B cell (primary cell): Measurements from ENCODE around the gene JUND. TPM values are rescaled to one million over a fixed set of nuclear protein-coding genes. Genes with fewer than 3 reads are reported as not detected.

Source experiments
- ATAC-seq: fragments of 200-7000 bp; cut with Tn5 transposase; one replicate; pipeline ENCODE4 v1.10.0; 2021; ENCODE audit warnings: low read depth, mild to moderate bottlenecking, moderate number of reproducible peaks, moderate library complexity
- CTCF ChIA-PET: fragments of 350-600 bp; sonication (Branson Sonifier 250); formaldehyde crosslinking; loops from one replicate; lab custom pipeline; 2021; ENCODE audit warnings: antibody characterized with exemption, inconsistent platforms; lab: Charles Lee
- POLR2A ChIA-PET: fragments of 350-600 bp; sonication (Branson Sonifier 250); formaldehyde crosslinking; loops from one replicate; lab custom pipeline; 2021; ENCODE audit warnings: antibody characterized with exemption; lab: Charles Lee
- DNase-seq: peaks from one replicate; pipeline ENCODE4 v3.0.0; 2013
- H2AFZ ChIP-seq: 2 replicates; pipeline ENCODE4 v1.6.1; 2012; ENCODE audit warnings: mild to moderate bottlenecking, low read depth, low read length; ENCODE audit not compliant: insufficient read depth, poor library complexity, severe bottlenecking
- H3K27ac ChIP-seq, 2 donors: 1 replicate in 1 of 2; 2 replicates in 1 of 2; pipeline ENCODE4 v1.5.1; 2012 to 2013; ENCODE audit warnings: low read length in 2 of 2, mild to moderate bottlenecking in 2 of 2, moderate library complexity in 1 of 2
- H3K27me3 ChIP-seq, 4 experiments: fragments of 200-600 bp in 1 of 4; sonication (generic) in 1 of 4; replicated peaks in 1 of 4; 1 replicate in 2 of 4; 2 replicates in 2 of 4; pipeline versions ENCODE4 v1.6.1 to v1.7.0; 2013 to 2016; ENCODE audit warnings: low read length in 3 of 4, mild to moderate bottlenecking in 2 of 4, mixed read lengths in 1 of 4, moderate library complexity in 1 of 4; ENCODE audit not compliant: insufficient read depth in 4 of 4, control insufficient read depth in 3 of 4; ENCODE audit errors: control extremely low read depth in 1 of 4
- H3K36me3 ChIP-seq, 2 experiments: replicated peaks in 1 of 2; 1 replicate in 1 of 2; 2 replicates in 1 of 2; pipeline versions ENCODE4 v1.6.1 to v1.7.1; 2013; ENCODE audit warnings: low read length in 1 of 2; ENCODE audit not compliant: insufficient read depth in 2 of 2, control insufficient read depth in 1 of 2; ENCODE audit errors: control extremely low read depth in 1 of 2, extremely low read depth in 1 of 2
- H3K4me1 ChIP-seq, 2 donors: fragments of 200-600 bp in 1 of 2; sonication (generic) in 1 of 2; 1 replicate in 1 of 2; 2 replicates in 1 of 2; pipeline versions ENCODE4 v1.5.1 to v1.6.1; 2013 to 2017; ENCODE audit warnings: low read length in 2 of 2; ENCODE audit not compliant: control insufficient read depth in 2 of 2, insufficient read depth in 2 of 2
- H3K4me2 ChIP-seq: replicated peaks from 2 replicates; pipeline ENCODE3; 2012; ENCODE audit warnings: mild to moderate bottlenecking, low read depth, low read length; ENCODE audit not compliant: poor library complexity, severe bottlenecking
- H3K4me3 ChIP-seq, 5 experiments: fragments of 200-600 bp in 1 of 5; sonication (generic) in 1 of 5; 1 replicate in 3 of 5; 2 replicates in 2 of 5; pipeline versions ENCODE4 v1.5.1 to v1.7.0; 2011 to 2016; ENCODE audit warnings: low read length in 4 of 5, mild to moderate bottlenecking in 4 of 5, low read depth in 2 of 5, control low read depth in 1 of 5, moderate library complexity in 1 of 5; ENCODE audit not compliant: insufficient read depth in 1 of 5; ENCODE audit errors: control extremely low read depth in 1 of 5, extremely low read depth in 1 of 5
- H3K79me2 ChIP-seq: fragments of 200-600 bp; sonication (generic); one replicate; pipeline ENCODE4 v1.6.0; 2016; ENCODE audit warnings: low read length; ENCODE audit not compliant: control insufficient read depth, insufficient read depth
- H3K9ac ChIP-seq: fragments of 200-600 bp; sonication (generic); 2 replicates; pipeline ENCODE4 v1.6.1; 2017; ENCODE audit warnings: mild to moderate bottlenecking, low read length, moderate library complexity
- H3K9me3 ChIP-seq, 3 donors: one replicate each; pipeline versions ENCODE4 v1.6.1 to v1.7.1; 2013; ENCODE audit warnings: low read length in 2 of 3; ENCODE audit not compliant: control insufficient read depth in 2 of 3, insufficient read depth in 1 of 3; ENCODE audit errors: control extremely low read depth in 1 of 3
- H4K20me1 ChIP-seq: 2 replicates; pipeline ENCODE4 v1.6.0; 2012; ENCODE audit warnings: mild to moderate bottlenecking, low read length; ENCODE audit not compliant: insufficient read depth, control insufficient read depth, poor library complexity, severe bottlenecking
- H3K27ac Mint-ChIP-seq: one replicate; pipeline ENCODE4 v1.8.0; 2021; ENCODE audit warnings: mixed read lengths
- H3K27me3 Mint-ChIP-seq: one replicate; pipeline ENCODE4 v1.8.0; 2021; ENCODE audit warnings: mixed read lengths
- H3K4me1 Mint-ChIP-seq: one replicate; pipeline ENCODE4 v1.8.0; 2021; ENCODE audit warnings: mixed read lengths
- H3K4me3 Mint-ChIP-seq: one replicate; pipeline ENCODE4 v1.8.0; 2021; ENCODE audit warnings: mixed read lengths
- H3K9me3 Mint-ChIP-seq: one replicate; pipeline ENCODE4 v1.8.0; 2022; ENCODE audit warnings: mixed read lengths; ENCODE audit not compliant: insufficient read depth
- EZH2 ChIP-seq: IDR thresholded peaks from 2 replicates; pipeline ENCODE4 v1.6.1; 2012; ENCODE audit warnings: borderline replicate concordance, low read depth, mild to moderate bottlenecking, moderate library complexity, low read length; ENCODE audit not compliant: insufficient read depth, poor library complexity, severe bottlenecking
- WGBS: methylation state at CpG from one replicate; pipeline ENCODE4 v1.1.5; 2013; ENCODE audit warnings: missing lambda C conversion rate; ENCODE audit not compliant: insufficient coverage; 5-methylcytosine and 5-hydroxymethylcytosine counted together
- intact Hi-C: fragments of 100-400 bp; cut with micrococcal nuclease; formaldehyde crosslinking; loops from one replicate; pipeline ENCODE4 v1.10.0; 2022
- polyA plus RNA-seq: library from polyadenylated mRNA; depleted of rRNA; stranded (reverse); fragments of >200 nt; gene quantifications from 2 replicates; pipeline ENCODE4 v1.2.3, GENCODE V29; 2012
- total RNA-seq, 2 donors: library from RNA; stranded (reverse); fragments of 120-200 nt in 1 of 2; gene quantifications; 1 replicate in 1 of 2; 2 replicates in 1 of 2; pipeline versions ENCODE4 v1.2.3 to v1.2.4, GENCODE V29; 2013 to 2022
- TF ChIP-seq, protein P1 (sequence below): fragments of 200-600 bp; IDR thresholded peaks from one replicate; pipeline ENCODE4 v1.8.0; 2022; ENCODE audit warnings: antibody characterized with exemption, mild to moderate bottlenecking

JUND gene
- total and polyA plus RNA-seq, 2 donors (not counting 1 experiment from before 2014, with no cell fraction given), result 628 to 5,593 TPM

DNA sequence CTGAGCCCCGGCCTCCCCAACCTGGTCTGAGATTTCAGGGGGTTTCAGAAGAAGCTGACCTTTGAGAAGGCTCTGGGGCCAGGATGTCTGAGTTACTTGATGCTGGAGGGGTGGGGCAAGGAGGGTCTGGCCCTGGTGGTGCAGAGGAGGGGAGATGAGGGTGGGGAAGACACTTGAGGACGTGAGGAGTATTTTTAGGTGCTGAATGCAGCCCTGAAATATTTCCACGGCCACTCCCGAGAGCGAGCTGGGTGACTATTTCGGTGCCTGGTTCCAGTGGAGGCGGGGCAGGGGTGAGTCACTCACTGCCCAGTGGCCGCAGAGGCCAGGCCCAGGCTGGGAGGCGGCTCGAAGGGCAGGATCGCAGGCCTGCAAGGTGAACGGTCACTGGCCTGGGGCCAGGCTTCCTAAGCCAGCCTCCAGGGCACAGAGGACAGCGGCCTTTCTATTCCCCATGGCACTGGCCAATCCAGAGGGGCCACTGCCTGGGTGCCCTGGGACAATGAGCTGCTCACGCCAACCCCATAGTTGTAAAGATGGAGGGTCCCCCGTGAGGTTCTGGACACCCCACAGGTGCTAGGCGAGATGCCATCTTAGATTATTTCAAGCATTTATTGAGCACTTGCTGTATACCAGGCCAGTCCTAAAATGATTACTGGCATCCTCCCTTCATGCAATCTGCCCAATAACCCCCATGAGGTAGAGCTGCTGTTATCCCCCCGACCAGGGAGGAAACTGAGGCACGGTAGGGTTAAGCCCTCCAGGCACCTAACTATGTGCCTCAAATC, 19.7 kb upstream of the JUND start:
- Mint-ChIP-seq H3K27ac (peak overlapping the region; percentile 84), H3K9me3 (no peaks in the 10 kb centered on the region), H3K27me3 (no peaks in the 10 kb centered on the region), H3K4me1 (peaks cover 32% of the 10 kb centered on the region), H3K4me3 (peak overlapping the region; percentile 16)
- Histone ChIP-seq H3K9me3 (no peaks in the 10 kb centered on the region), H4K20me1 (no peaks in the 10 kb centered on the region), H3K4me2 (no peak overlapping the region), H3K4me3 (no peak overlapping the region), H2AFZ (no peak overlapping the region), H3K36me3 (no peaks in the 10 kb centered on the region), H3K79me2 (peaks cover 11% of the 10 kb centered on the region), H3K4me1 (peaks cover 25 to 41% of the 10 kb centered on the region in 2 donors), H3K27ac (peak overlapping the region; percentile 30 to 70), H3K27me3 (no peaks in the 10 kb centered on the region), H3K9ac (no peak overlapping the region)
- intact Hi-C loops, result no loop called here
- no peak for TF ChIP-seq EZH2
- TF ChIP-seq, protein P1, sequence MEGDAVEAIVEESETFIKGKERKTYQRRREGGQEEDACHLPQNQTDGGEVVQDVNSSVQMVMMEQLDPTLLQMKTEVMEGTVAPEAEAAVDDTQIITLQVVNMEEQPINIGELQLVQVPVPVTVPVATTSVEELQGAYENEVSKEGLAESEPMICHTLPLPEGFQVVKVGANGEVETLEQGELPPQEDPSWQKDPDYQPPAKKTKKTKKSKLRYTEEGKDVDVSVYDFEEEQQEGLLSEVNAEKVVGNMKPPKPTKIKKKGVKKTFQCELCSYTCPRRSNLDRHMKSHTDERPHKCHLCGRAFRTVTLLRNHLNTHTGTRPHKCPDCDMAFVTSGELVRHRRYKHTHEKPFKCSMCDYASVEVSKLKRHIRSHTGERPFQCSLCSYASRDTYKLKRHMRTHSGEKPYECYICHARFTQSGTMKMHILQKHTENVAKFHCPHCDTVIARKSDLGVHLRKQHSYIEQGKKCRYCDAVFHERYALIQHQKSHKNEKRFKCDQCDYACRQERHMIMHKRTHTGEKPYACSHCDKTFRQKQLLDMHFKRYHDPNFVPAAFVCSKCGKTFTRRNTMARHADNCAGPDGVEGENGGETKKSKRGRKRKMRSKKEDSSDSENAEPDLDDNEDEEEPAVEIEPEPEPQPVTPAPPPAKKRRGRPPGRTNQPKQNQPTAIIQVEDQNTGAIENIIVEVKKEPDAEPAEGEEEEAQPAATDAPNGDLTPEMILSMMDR, result no peak
- ChIA-PET CTCF (interaction anchor here (0.6 to 5.5 kb wide), 4 partner anchors 8 to 28 kb away, joined by 3 to 167 read pairs (median 3); partner anchors contain the start of gene JUND), POLR2A (interaction anchor here (5.5 kb wide), 1 partner anchor 10 kb away, joined by 213 read pairs; no protein-coding TSS in a partner anchor)
- DNase-seq, result no peak
- 92% methylated on average over 15 of the region's 18 CpGs for WGBS
- ATAC-seq, result no peak

DNA sequence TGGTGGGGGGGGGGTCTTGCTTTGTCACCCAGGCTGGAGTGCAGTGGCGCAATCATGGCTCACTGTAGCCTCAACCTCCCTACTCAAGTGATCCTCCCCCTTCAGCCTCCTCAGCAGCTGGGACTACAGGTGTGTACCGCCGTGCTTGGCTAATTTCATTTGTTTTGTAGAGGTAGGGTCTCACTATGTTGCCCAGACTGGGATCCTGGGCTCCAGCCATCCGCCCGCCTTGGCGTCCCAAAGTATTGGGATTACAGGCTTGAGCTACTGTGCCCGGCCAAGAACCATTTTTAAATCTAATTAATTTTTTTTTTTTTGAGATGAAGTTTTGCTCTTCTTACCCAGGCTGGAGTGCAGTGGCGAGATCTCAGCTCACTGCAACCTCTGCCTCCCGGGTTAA, 18.2 kb upstream of the JUND start:
- POLR2A ChIA-PET, result interaction anchor here (0.7 kb wide), 1 partner anchor 18 kb away, joined by 4 read pairs; the partner anchor contains the start of gene JUND
- no peak for TF ChIP-seq EZH2
- TF ChIP-seq, protein P1, result no peak
- H2AFZ ChIP-seq, result no peak overlapping the region
- no peaks in the 10 kb centered on the region for H3K9me3 ChIP-seq
- CTCF ChIA-PET, result interaction anchor here (1.2 kb wide), 1 partner anchor 21 kb away, joined by 7 read pairs; no protein-coding TSS in a partner anchor
- ATAC-seq, result no peak
- Mint-ChIP-seq H3K9me3 (no peaks in the 10 kb centered on the region), H3K4me1 (peaks cover 27% of the 10 kb centered on the region), H3K4me3 (no peak overlapping the region), H3K27ac (no peak overlapping the region), H3K27me3 (no peaks in the 10 kb centered on the region)
- H4K20me1 ChIP-seq, result no peaks in the 10 kb centered on the region
- no peak overlapping the region for H3K9ac ChIP-seq
- no peaks in the 10 kb centered on the region for H3K36me3 ChIP-seq
- H3K4me1 ChIP-seq, result peaks cover 14 to 30% of the 10 kb centered on the region in 2 donors
- H3K27me3 ChIP-seq, result no peaks in the 10 kb centered on the region
- WGBS, result no CpG with 5 or more reads among the region's 9 CpGs
- DNase-seq, result no peak
- H3K79me2 ChIP-seq, result peaks cover 16% of the 10 kb centered on the region
- no peak overlapping the region for H3K27ac ChIP-seq
- no peak overlapping the region for H3K4me3 ChIP-seq
- intact Hi-C loops, result no loop called here
- H3K4me2 ChIP-seq, result no peak overlapping the region
